ENCODE results near the gene ADARB2. TPM values are rescaled to one million over a fixed set of nuclear protein-coding genes. Genes with fewer than 3 reads are reported as not detected.
A peak's percentile ranks its signal among the peaks of the same experiment; 100 is the strongest.

The ADARB2 gene
- total RNA-seq, 1 donor from 2014 or later: 0.06 TPM

GRCh38 chr10:1153251-1153763 is 584.0 kb downstream of the ADARB2 start:
- DNase-seq (ENCODE audit: low spot score): no peak

- DNase-seq (ENCODE audit: low spot score): peak; percentile 55
Observed at GRCh38 chr10:1152386-1153250, 584.7 kb downstream of the ADARB2 start.

- DNase-seq (ENCODE audit: low spot score): peak; percentile 45
Observed at GRCh38 chr10:1151076-1152033, 586.0 kb downstream of the ADARB2 start.

- DNase-seq (ENCODE audit: low spot score): peak; percentile 51
Observed at GRCh38 chr10:1150638-1150955, 586.7 kb downstream of the ADARB2 start.

- peak; percentile 65 for DNase-seq (ENCODE audit: low spot score)
Observed at GRCh38 chr10:1149793-1150637, 587.3 kb downstream of the ADARB2 start.

- peak; percentile 47 for DNase-seq (ENCODE audit: low spot score)
Observed at GRCh38 chr10:1148855-1149605, 588.3 kb downstream of the ADARB2 start.

GRCh38 chr10:1147810-1148209 is 589.5 kb downstream of the ADARB2 start:
- no peak for DNase-seq (ENCODE audit: low spot score)

- no peak for DNase-seq (ENCODE audit: low spot score)
Observed at GRCh38 chr10:1142596-1142995, 594.7 kb downstream of the ADARB2 start.

- no peak for DNase-seq (ENCODE audit: low spot score)
Observed at GRCh38 chr10:1141701-1142100, 595.6 kb downstream of the ADARB2 start.

- DNase-seq (ENCODE audit: low spot score): no peak
Observed at GRCh38 chr10:1141261-1141660, 596.1 kb downstream of the ADARB2 start.

- DNase-seq (ENCODE audit: low spot score): no peak
Observed at GRCh38 chr10:1138529-1138928, 598.8 kb downstream of the ADARB2 start.

- DNase-seq (ENCODE audit: low spot score): no peak
Observed at GRCh38 chr10:1137499-1138163, 599.7 kb downstream of the ADARB2 start.

- no peak for DNase-seq (ENCODE audit: low spot score)
Observed at GRCh38 chr10:1136268-1136667, 601.1 kb downstream of the ADARB2 start.

- no peak for DNase-seq (ENCODE audit: low spot score)
Observed at GRCh38 chr10:1134156-1134555, 603.2 kb downstream of the ADARB2 start.

GRCh38 chr10:1133495-1134045 is 603.8 kb downstream of the ADARB2 start:
- no peak for DNase-seq (ENCODE audit: low spot score)

- DNase-seq (ENCODE audit: low spot score): no peak
Observed at GRCh38 chr10:1132584-1132983, 604.7 kb downstream of the ADARB2 start.

GRCh38 chr10:1130995-1131790 is 606.1 kb downstream of the ADARB2 start:
- DNase-seq (ENCODE audit: low spot score): no peak

GRCh38 chr10:1130226-1130625 is 607.1 kb downstream of the ADARB2 start:
- DNase-seq (ENCODE audit: low spot score): no peak

- DNase-seq (ENCODE audit: low spot score): no peak
Observed at GRCh38 chr10:1128649-1129048, 608.7 kb downstream of the ADARB2 start.

All from mesenteric fat pad (tissue), 1 donor.